Measurements from ENCODE around the gene LRRC61. TPM values are rescaled to one million over a fixed set of nuclear protein-coding genes. Genes with fewer than 3 reads are reported as not detected.
A peak's percentile ranks its signal among the peaks of the same experiment; 100 is the strongest.
"Not testable (repeated sequence)": the region's sequence is repeated elsewhere in the genome, so short reads cannot be mapped to it uniquely, and the experiment has no call there.

The LRRC61 gene
- total RNA-seq, 1 experiment from 2014 or later = not detected

- peak; percentile 66 for DNase-seq (ENCODE audit: low spot score)
These were observed 16.0 kb upstream of the LRRC61 start for GRCh38 chr7:150307129-150307528.

GRCh38 chr7:150307904-150308303 is 15.3 kb upstream of the LRRC61 start:
- peak; percentile 61 for DNase-seq (ENCODE audit: low spot score)

- no peak for DNase-seq (ENCODE audit: low spot score)
These were observed 14.6 kb upstream of the LRRC61 start for GRCh38 chr7:150308575-150308974.

- DNase-seq (ENCODE audit: low spot score) = no peak
These were observed 12.0 kb upstream of the LRRC61 start for GRCh38 chr7:150311146-150311545.

DNA sequence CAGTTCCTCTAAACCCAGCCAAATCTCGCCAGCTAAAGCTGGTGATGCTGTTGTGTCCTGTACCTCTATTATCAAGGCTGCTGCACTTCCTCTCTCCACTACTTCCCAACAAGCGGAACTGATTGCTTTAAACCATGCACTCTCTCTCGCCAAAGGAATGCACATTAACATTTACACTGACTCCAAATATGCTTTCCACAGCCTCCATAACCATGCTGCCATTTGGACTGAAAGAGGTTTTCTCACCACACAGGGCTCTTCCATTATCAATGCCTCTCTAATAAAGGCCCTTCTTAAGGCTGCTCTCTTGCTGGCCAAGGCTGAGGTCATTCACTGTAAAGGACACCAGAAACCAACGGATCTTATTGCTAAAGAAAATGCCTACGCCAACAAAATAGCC is 11.4 kb upstream of the LRRC61 start:
- DNase-seq (ENCODE audit: low spot score) = no peak

- DNase-seq (ENCODE audit: low spot score) = peak; percentile 91
These were observed 10.3 kb upstream of the LRRC61 start for GRCh38 chr7:150312649-150313366.

GRCh38 chr7:150313367-150313809 is 9.8 kb upstream of the LRRC61 start:
- DNase-seq (ENCODE audit: low spot score) = no peak

DNA sequence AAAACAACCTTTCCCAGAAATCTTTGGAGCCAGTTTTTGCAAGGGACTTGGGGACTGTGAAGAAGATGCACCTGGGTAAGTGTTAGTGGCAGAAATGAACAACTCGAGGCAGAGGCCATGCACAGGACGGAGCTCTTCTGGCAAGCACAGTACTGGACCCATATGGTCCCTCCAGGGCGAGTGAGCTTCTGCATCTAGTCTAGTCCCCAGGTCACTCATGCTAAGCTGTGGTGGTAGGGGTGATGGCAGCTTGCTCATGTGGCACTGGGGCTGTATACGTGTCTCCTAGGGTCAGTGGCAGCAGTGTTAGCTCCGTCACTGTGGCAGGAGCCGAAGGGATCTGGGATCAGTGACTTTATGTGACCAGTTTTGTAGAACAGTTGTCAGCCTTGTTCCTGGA is 9.3 kb upstream of the LRRC61 start:
- DNase-seq (ENCODE audit: low spot score) = no peak

- DNase-seq (ENCODE audit: low spot score) = no peak
These were observed 8.4 kb upstream of the LRRC61 start for GRCh38 chr7:150314639-150315239.

DNA sequence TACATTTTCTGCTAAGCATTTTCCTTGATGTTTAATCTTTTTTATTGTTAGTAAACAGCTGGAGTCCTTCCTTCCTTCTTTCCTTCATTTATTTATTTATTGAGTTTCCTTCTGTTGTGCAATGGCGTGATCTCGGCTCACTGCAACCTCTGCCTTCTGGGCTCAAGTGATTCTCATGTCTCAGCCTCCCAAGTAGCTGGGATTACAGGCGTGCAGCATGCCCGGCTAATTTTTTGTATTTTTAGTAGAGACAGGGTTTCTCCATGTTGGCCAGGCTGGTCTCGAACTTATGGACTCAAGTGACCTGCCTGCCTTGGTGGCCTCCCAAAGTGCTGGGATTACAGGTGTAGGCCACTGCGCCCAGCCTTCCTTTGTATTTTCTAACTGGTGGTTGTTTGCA is 6.2 kb upstream of the LRRC61 start:
- DNase-seq (ENCODE audit: low spot score) = not testable (repeated sequence)

DNA sequence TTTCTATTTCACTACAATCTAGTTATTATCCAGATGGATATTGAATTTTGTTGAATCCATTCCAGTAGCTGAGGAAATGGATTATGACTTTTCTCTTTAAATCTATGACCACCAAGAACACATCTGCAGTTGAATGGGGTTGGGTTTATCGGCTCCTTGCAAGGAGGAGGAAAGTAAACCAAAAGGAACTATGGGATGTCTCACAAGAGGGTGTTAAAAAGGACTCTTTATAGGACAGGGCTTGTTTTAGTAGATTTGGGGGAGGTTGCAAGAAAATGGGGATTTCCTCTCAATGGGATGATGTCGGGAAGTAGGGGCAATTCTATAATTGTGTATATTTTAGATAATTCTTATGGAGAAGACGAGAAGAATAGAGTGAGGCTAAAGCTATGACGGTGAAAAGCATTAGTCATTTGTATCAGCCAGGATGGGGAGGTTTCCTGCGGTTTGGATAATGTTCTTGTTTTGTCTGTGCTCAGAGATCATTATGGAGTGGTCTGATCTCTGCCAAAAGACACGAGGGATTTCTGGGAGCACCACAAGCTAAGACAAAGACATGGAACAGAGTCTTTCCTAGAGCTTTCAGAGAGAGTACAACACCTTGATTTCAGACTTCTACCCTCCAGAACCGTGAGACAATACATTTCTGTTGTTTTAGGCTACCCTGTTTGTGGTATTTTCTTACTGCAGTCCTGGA is 5.3 kb upstream of the LRRC61 start:
- peak; percentile 94 for DNase-seq (ENCODE audit: low spot score)

- DNase-seq (ENCODE audit: low spot score) = no peak
These were observed 1.4 kb upstream of the LRRC61 start for GRCh38 chr7:150321788-150322113.

DNA sequence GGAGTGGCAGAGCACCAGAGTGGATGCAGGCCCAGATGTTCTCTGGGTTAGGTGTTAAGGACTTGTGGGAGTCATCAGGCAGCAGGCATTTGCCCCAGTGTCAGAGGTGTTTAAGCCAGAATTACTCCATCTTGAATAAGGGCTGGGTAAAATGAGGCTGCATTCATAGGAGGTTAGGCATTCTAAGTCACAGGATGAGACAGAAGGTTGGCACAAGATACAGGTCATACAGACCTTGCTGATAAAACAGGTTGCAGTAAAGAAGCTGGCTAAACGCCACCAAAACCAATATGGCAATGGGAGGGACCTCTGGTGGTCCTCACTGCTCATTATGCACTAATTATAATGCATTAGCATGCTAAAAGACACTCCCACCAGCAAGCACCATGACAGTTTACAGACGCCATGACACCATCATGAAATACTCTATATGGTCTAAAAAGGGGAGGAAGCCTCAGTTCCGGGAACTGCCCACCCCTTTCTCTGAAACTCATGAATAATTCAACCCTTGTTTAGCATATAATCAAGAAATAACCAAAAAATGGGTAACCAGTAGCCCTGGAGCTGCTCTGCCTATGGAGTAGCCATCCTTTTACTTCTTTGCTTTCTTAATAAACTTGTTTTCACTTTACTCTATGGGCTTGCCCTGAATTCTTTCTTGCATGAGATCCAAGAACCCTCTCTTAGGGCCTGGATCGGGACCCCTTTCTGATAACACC is 882 bp upstream of the LRRC61 start:
- no peak for DNase-seq (ENCODE audit: low spot score)

- no peak for DNase-seq (ENCODE audit: low spot score)
These were observed 672 bp downstream of the LRRC61 start for GRCh38 chr7:150323682-150324372.

DNA sequence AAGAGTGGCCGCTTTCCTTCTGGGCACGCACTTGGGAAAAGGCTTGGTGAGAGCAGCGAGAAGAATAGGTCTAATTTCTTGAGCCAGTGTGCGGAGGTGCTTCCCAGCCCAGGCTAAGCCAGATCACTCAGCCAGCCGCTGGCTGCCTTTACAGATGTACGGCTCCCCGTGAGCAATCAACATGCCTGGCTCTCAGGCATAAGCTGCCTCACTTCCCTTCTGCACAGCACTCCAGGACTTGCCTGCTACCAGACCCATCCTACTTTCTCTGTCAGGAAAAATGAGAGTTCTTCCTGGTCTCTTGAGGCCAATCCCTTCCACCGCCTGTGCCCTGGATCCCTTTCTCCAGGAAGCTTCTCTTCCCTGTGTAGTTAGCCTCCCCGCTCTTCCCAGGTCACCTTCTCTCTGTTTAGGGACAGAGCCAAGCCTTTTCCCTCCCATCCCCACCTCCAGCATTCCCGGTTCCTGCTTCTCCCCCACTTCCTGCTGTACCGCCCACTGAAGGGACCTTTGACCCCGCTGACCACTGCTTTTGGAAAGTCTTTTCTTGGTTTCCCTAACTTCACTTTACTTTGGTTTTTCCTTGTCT is 1.3 kb downstream of the LRRC61 start:
- DNase-seq (ENCODE audit: low spot score) = no peak

GRCh38 chr7:150325110-150325611 is 2.0 kb downstream of the LRRC61 start:
- DNase-seq (ENCODE audit: low spot score) = no peak

DNA sequence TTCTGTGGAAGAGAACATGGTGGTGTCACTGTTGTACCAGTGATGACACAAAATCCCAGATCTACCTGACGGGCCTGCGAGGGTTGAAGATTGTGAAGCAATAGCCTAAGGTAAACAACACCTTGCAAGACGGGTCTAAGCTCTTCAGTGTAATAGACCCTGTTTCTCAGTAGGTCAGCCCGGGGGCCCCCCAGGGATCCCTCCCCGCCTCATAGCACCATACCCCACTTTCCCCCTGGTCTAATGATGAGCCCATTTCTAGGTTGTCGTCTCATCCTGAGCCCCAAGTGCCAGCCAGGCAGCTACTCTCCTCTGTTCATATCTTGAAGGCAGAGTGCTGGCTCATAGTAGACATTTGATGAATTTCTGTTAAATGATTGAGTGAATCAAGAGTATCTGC is 2.7 kb downstream of the LRRC61 start:
- no peak for DNase-seq (ENCODE audit: low spot score)

DNA sequence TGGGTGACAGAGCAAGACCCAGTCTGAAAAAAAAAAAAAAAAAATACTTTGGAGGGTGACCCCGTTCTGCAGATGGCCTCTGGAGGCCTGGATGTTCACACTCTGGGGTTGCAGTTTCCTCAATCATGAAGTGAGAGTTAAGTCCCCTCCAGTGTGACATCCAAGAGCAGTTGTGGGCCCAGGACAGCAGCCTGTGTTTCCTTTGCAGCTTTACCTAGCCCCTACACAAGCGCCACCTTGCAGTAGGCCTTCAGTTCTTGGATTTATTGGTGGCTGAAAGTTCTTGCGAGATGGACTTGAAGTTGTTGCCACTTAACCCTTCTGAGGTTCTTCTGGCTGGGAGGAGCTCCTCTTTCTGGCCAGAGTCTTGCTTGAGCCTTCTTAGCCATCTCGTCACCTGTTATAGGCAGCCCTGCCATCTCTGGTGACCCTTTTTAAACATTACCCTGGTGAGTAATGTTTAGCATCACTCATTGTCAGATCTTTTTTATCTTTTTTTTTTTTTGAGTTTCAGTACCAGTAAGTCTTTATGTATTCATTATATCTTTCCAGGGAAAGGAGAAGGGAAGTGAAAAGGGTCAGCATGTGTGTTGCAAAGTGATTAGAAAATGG is 3.6 kb downstream of the LRRC61 start:
- no peak for DNase-seq (ENCODE audit: low spot score)

- no peak for DNase-seq (ENCODE audit: low spot score)
These were observed 4.2 kb downstream of the LRRC61 start for GRCh38 chr7:150327308-150327707.

DNA sequence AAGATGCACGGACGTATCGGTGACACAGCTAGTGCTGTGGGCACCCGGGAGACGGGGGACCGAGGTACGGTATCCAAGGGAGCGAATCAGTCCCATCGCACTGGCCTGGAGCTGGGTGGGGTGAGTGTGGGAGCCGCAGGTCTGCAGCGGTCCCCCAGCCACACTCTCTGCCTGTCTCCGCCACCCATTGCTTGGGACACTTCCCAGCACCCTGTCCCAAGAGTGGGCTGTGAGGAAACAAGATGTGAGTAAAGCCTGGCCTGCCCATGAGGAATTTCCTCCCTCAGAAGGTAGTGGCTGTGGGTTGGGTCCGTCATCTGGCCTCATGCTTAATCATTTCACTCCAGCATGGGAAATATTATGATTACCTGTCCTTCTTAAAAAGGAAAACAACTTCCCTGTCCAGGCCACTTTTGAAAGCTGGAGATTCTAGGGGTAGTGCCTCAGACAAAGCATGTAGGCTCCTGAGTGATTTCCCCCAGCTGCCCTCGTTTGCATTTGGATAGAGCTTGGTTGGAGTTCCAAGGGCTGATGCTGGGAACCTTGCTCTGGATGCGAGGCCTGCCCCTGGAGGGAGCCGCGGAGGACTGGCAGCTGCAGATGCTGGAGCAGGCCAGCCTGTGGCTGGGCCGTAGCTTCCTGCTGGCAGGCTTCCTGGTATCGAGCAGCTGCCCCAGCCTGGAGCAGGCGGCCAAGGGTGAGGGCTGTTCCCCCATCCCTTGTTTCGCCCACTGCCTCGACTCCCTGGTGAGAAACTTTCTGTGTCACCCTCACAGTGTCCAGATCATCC is 6.4 kb downstream of the LRRC61 start:
- DNase-seq (ENCODE audit: low spot score) = no peak

All from A172 (cell line).